Caco-2 (cell line): ENCODE data around the gene NOX5. TPM values are rescaled to one million over a fixed set of nuclear protein-coding genes. Genes with fewer than 3 reads are reported as not detected.

ENCODE experiments used
- BruUV-seq: library from RNA; stranded (reverse); fragments of 400-500 nt; replicated peaks from 2 replicates; lab custom pipeline; 2021; lab: Mats Ljungman, UMichigan
- CTCF ChIA-PET: fragments of 300-600 bp; sonication (Branson Sonifier 250); formaldehyde crosslinking; loops from one replicate; lab custom pipeline; 2022; ENCODE audit warnings: antibody characterized with exemption; lab: Charles Lee
- POLR2A ChIA-PET: fragments of 300-600 bp; sonication (Branson Sonifier 250); formaldehyde crosslinking; loops from one replicate; lab custom pipeline; 2022; ENCODE audit warnings: antibody characterized with exemption; lab: Charles Lee
- DNase-seq, 2 experiments: peaks; one replicate each; pipeline versions ENCODE4 v3.0.0 to v3.0.0-alpha.2; 2020 to 2022
- H3K27me3 ChIP-seq: replicated peaks from 2 replicates; pipeline ENCODE4 v1.6.0; 2011; ENCODE audit warnings: low read length; ENCODE audit not compliant: control insufficient read depth, insufficient read depth
- H3K36me3 ChIP-seq: 2 replicates; pipeline ENCODE4 v1.5.1; 2011; ENCODE audit warnings: low read length; ENCODE audit not compliant: control insufficient read depth, insufficient read depth
- H3K4me1 ChIP-seq: fragments of 250-450 bp; sonication (Bioruptor Pico); 2 replicates; pipeline ENCODE4 v1.5.1; 2020; ENCODE audit warnings: mild to moderate bottlenecking
- H3K4me3 ChIP-seq: 2 replicates; pipeline ENCODE4 v1.5.1; 2011; ENCODE audit warnings: low read depth, mild to moderate bottlenecking, control low read depth, low read length
- H3K9me3 ChIP-seq: fragments of 250-450 bp; sonication (Bioruptor Pico); 2 replicates; pipeline ENCODE4 v1.5.1; 2020; ENCODE audit warnings: mild to moderate bottlenecking, moderate library complexity
- H3K27ac Mint-ChIP-seq: one replicate; pipeline ENCODE4 v1.8.0; 2022; ENCODE audit warnings: mixed read lengths; ENCODE audit not compliant: unreplicated experiment
- H3K27me3 Mint-ChIP-seq: one replicate; pipeline ENCODE4 v1.8.0; 2022; ENCODE audit warnings: mixed read lengths; ENCODE audit not compliant: insufficient read depth, unreplicated experiment
- H3K36me3 Mint-ChIP-seq: one replicate; pipeline ENCODE4 v1.8.0; 2022; ENCODE audit warnings: mild to moderate bottlenecking, mixed read lengths; ENCODE audit not compliant: insufficient read depth, unreplicated experiment
- H3K4me1 Mint-ChIP-seq: one replicate; pipeline ENCODE4 v1.8.0; 2022; ENCODE audit warnings: low read depth, mixed read lengths; ENCODE audit not compliant: unreplicated experiment
- H3K4me3 Mint-ChIP-seq: one replicate; pipeline ENCODE4 v1.8.0; 2022; ENCODE audit warnings: mild to moderate bottlenecking, moderate library complexity, mixed read lengths; ENCODE audit not compliant: unreplicated experiment
- H3K9me3 Mint-ChIP-seq: one replicate; pipeline ENCODE4 v1.8.0; 2022; ENCODE audit warnings: mixed read lengths; ENCODE audit not compliant: unreplicated experiment
- intact Hi-C: fragments of 100-400 bp; cut with micrococcal nuclease; formaldehyde crosslinking; loops from one replicate; pipeline ENCODE4 v1.10.0; 2022; ENCODE audit not compliant: unreplicated experiment
- total RNA-seq: library from RNA; stranded (reverse); gene quantifications from 2 replicates; pipeline ENCODE4 v1.2.3, GENCODE V29; 2022
- TF ChIP-seq, protein P1 (sequence below), 2 experiments: fragments of 200-600 bp in 1 of 2; IDR thresholded peaks; 1 replicate in 1 of 2; 2 replicates in 1 of 2; pipeline versions ENCODE4 v1.5.1 to v1.8.0; 2011 to 2022; ENCODE audit warnings: antibody characterized with exemption in 1 of 2, control low read depth in 1 of 2, inconsistent platforms in 1 of 2, low read depth in 1 of 2, low read length in 1 of 2, mild to moderate bottlenecking in 1 of 2, moderate library complexity in 1 of 2; ENCODE audit not compliant: insufficient read depth in 1 of 2, severe bottlenecking in 1 of 2, unreplicated experiment in 1 of 2

Gene NOX5
- total RNA-seq, 1 experiment from 2014 or later: 0.05 TPM

DNA sequence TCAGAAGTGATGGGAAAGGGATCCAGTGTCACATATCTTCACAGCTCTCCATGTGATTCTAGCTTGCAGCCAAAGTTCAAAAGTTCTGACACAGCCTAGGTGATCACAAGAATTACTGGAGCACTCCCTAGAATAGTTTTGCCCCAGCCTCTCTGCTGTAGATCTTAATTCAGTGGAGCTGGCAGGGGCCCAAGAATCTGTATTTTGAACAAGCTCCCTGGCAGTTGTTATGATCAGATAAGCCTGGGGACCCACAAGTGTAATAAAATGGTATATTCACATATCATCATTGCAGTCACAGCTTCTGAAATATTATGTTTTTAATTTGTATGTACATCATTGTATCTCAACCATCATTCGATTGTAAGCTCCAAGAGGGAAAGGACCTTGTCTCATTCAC, 62.3 kb downstream of the NOX5 start:
- Histone ChIP-seq H3K4me3 (no peak overlapping the region), H3K4me1 (no peaks in the 10 kb centered on the region), H3K27me3 (no peaks in the 10 kb centered on the region), H3K9me3 (no peaks in the 10 kb centered on the region), H3K36me3 (no peaks in the 10 kb centered on the region)
- intact Hi-C loops: no loop called here
- H3K4me3 Mint-ChIP-seq: no peak overlapping the region
- no TSS peak for BruUV-seq
- H3K4me1 Mint-ChIP-seq: peaks cover 7% of the 10 kb centered on the region
- ChIA-PET POLR2A (no interaction called here), CTCF (no interaction called here)
- no peak for DNase-seq
- no peaks in the 10 kb centered on the region for H3K27me3 Mint-ChIP-seq
- no peaks in the 10 kb centered on the region for H3K9me3 Mint-ChIP-seq
- TF ChIP-seq, protein P1, sequence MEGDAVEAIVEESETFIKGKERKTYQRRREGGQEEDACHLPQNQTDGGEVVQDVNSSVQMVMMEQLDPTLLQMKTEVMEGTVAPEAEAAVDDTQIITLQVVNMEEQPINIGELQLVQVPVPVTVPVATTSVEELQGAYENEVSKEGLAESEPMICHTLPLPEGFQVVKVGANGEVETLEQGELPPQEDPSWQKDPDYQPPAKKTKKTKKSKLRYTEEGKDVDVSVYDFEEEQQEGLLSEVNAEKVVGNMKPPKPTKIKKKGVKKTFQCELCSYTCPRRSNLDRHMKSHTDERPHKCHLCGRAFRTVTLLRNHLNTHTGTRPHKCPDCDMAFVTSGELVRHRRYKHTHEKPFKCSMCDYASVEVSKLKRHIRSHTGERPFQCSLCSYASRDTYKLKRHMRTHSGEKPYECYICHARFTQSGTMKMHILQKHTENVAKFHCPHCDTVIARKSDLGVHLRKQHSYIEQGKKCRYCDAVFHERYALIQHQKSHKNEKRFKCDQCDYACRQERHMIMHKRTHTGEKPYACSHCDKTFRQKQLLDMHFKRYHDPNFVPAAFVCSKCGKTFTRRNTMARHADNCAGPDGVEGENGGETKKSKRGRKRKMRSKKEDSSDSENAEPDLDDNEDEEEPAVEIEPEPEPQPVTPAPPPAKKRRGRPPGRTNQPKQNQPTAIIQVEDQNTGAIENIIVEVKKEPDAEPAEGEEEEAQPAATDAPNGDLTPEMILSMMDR (IDR thresholded peaks at IDR 0.05; ENCODE audit: insufficient read depth in 1 of 2, low read depth in 1 of 2, low read length in 1 of 2, severe bottlenecking in 1 of 2, unreplicated experiment in 1 of 2): no peak
- no peaks in the 10 kb centered on the region for H3K36me3 Mint-ChIP-seq
- no peak overlapping the region for H3K27ac Mint-ChIP-seq

DNA sequence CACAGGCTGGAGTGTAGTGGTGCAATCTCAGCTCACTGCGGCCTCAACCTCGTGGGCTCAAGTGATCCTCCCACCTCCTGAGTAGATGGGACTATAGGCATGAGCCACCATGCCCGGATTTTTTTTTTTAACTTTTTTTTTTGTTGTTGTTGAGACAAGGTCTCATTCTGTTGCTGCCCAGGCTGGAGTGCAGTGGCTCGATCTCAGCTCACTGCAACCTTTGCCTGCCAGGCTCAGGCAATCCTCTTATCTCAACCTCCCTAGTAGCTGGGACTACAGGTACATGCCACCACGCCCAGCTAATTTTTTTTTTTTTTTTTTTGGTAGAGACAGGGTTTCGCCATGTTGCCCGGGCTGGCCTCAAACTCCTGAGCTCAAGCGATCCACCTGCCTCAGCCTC, 64.1 kb downstream of the NOX5 start:
- Histone ChIP-seq H3K4me3 (no peak overlapping the region), H3K27me3 (no peaks in the 10 kb centered on the region), H3K4me1 (no peaks in the 10 kb centered on the region), H3K9me3 (no peaks in the 10 kb centered on the region), H3K36me3 (no peaks in the 10 kb centered on the region)
- TF ChIP-seq, protein P1 (IDR thresholded peaks at IDR 0.05; ENCODE audit: insufficient read depth in 1 of 2, low read depth in 1 of 2, low read length in 1 of 2, severe bottlenecking in 1 of 2, unreplicated experiment in 1 of 2): no peak
- POLR2A ChIA-PET: no interaction called here
- Mint-ChIP-seq H3K36me3 (no peaks in the 10 kb centered on the region), H3K4me3 (no peak overlapping the region), H3K4me1 (peaks cover 3% of the 10 kb centered on the region), H3K27ac (no peak overlapping the region), H3K9me3 (no peaks in the 10 kb centered on the region), H3K27me3 (peaks cover 3% of the 10 kb centered on the region)
- BruUV-seq: no TSS peak
- CTCF ChIA-PET: interaction anchor here (0.6 kb wide), 1 partner anchor 442 kb away, joined by 3 read pairs; no protein-coding TSS in a partner anchor
- intact Hi-C loops: no loop called here
- no peak for DNase-seq

GRCh38 chr15:69080295-69081248, 66.1 kb downstream of the NOX5 start:
- H3K9me3 Mint-ChIP-seq: no peaks in the 10 kb centered on the region
- Histone ChIP-seq H3K36me3 (no peaks in the 10 kb centered on the region), H3K27me3 (no peaks in the 10 kb centered on the region), H3K4me3 (no peak overlapping the region), H3K9me3 (no peaks in the 10 kb centered on the region), H3K4me1 (no peaks in the 10 kb centered on the region)
- no TSS peak for BruUV-seq
- ChIA-PET POLR2A (no interaction called here), CTCF (no interaction called here)
- H3K4me3 Mint-ChIP-seq: no peak overlapping the region
- H3K27me3 Mint-ChIP-seq: peaks cover 9% of the 10 kb centered on the region
- TF ChIP-seq, protein P1 (IDR thresholded peaks at IDR 0.05; ENCODE audit: insufficient read depth in 1 of 2, low read depth in 1 of 2, low read length in 1 of 2, severe bottlenecking in 1 of 2, unreplicated experiment in 1 of 2): no peak
- H3K27ac Mint-ChIP-seq: peak overlapping the region; percentile 7
- intact Hi-C loops: no loop called here
- DNase-seq: no peak
- no peaks in the 10 kb centered on the region for H3K4me1 Mint-ChIP-seq
- no peaks in the 10 kb centered on the region for H3K36me3 Mint-ChIP-seq
